GM10847 (cell line): Measurements from ENCODE around the gene NEU4.

Source experiments
- POLR2A ChIP-seq: IDR thresholded peaks from 2 replicates; pipeline ENCODE4 v1.6.1; 2011; ENCODE audit not compliant: insufficient read length; ENCODE audit errors: extremely low read depth

Gene NEU4

DNA sequence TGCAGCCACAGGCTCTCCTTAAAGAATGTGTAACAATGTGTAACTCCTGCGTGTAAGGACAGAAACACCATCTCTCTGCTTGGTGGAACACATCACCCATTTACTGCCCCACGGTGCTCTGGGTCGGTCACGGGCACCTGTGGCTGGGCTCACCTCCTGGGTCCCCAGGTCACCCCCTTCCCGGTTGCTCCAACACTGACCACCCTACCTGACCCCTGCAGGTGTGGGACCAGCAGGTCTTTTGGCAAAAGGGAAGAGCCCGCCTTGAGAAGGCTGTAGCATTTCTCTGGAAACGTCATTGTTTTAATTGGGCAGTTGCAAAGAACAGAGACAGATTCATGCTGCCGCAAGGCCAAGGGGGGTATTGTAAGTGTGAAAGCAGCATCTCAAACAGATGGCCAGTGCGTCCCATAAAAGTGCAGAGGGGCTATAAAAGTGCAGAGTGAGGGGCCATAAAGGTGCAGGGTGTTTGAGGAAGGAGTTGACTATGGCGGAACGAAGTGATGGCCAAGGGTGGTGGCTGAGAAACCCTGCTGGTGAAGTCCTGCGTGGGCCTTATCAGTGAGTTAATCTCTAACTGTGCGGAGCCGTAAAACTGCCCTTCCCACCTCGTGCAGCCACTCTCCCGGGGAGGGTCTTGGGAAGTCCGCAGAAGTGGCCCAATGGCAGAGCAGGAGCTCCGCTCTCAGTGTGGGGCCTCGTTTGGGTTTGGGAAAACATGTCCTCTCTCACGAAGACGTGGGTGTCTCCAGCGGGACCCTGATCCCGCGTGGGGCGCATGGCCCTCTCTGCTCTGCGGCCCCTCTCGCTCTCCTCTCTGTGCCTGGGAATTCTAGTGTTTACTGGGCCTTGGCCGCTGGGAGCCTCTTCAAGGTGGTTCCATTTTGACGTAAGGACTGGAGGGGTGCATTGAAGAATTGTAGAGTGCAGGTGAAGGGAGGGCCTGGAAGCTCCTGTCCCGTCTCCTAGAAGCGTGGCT is 13.7 kb upstream of the NEU4 start:
- TF ChIP-seq POLR2A, result no peak

DNA sequence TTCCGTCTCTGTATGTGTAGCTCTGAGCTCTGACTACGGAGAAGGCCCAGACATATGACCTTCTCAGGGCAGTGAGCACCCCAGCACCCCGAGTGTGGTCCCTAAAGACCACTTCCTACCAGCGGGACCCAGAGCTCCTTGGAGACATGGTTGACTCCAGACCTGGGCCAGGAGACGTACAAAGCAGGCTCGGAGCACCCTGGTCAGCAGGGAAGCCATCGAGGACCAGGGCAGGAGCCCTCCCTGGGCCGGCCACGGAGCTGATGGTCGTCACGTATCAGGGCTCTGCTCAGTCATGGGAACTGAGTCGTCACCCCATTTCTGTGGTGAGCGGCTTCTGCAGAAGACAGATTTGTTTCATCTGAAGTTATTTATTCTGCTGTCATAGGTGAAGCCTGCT is 12.8 kb upstream of the NEU4 start:
- TF ChIP-seq POLR2A, result no peak

DNA sequence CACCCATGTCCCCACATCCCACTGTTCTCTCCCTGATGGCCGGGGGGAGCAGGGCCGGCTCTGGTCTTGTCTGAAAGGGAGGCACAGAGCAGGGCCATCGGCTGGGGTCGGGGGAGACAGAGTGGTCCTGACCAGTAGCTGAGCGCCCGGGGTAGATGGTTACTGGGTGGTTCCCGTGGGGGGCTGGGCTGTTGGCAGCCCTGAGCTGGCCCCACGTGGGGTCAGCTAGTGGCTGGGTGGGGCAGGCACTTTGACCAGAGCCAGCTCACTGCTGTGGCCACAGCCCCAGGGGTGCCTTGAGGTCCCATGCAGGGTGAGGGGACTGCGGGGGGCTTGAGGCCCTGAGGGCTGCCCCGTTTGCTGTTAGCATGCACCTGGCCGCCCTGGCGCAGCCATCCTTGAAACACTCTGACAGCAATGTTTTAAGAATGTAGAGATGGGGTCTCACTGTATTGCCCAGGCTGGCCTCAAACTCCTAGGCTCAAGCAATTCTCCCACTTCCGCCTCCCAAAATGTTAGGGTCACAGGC is 12.3 kb upstream of the NEU4 start:
- no peak for TF ChIP-seq POLR2A

DNA sequence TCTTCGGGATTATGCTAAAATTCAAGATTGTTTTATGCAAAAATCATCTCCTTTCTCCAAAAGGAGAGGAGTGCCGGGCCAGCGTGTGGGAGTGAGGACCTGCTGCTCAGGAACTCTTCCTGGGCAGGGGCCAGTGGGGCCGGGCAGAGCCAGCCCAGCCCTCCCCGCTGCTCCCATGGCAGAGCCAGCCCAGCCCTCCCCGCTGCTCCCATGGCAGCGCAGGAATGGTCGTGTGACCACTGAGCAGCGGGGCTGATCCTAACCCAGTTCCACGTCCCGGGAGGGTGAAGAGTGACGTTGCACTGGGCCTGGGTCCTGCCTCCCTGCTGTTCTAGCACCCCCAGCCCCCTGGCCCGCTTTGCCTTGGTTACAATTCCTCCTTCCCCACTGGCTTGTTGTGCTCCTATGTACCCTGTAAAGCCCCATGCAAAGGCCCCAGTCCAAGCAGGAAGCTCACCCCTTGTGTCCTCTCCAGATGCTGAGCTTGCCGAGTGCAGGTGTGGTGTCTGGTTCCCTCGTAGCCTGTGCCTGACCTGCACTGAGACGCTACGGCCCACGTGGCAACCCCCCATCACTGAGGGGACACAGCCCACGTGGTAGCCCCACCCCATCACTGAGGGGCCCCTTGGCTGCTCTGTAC is 11.4 kb upstream of the NEU4 start:
- TF ChIP-seq POLR2A, result no peak

DNA sequence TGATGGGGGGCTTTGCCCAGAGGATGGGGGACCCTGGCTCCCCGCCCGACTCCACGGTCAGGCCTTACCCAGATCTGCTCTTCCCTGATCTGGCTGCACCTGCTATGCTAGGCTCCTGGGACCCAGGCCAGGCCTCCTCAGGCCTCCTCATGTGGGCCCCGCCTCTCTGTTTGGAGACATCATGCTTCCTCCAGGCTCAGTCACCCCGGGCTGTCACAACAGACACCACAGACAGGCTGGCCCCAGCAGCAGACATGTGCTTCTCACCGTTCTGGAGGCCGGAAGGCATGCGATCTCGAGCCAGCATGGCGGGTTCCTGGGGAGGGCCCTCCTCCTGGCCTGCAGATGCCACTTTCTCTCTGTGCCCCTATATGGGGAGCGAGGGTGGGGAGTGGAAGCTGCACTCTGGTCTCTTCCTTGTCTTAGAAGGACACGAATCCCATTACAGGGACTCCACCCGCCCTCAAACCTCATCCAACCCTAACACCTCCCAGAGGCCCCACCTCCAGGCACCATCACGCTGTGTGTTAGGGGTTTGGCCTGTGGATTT is 10.8 kb upstream of the NEU4 start:
- no peak for TF ChIP-seq POLR2A

DNA sequence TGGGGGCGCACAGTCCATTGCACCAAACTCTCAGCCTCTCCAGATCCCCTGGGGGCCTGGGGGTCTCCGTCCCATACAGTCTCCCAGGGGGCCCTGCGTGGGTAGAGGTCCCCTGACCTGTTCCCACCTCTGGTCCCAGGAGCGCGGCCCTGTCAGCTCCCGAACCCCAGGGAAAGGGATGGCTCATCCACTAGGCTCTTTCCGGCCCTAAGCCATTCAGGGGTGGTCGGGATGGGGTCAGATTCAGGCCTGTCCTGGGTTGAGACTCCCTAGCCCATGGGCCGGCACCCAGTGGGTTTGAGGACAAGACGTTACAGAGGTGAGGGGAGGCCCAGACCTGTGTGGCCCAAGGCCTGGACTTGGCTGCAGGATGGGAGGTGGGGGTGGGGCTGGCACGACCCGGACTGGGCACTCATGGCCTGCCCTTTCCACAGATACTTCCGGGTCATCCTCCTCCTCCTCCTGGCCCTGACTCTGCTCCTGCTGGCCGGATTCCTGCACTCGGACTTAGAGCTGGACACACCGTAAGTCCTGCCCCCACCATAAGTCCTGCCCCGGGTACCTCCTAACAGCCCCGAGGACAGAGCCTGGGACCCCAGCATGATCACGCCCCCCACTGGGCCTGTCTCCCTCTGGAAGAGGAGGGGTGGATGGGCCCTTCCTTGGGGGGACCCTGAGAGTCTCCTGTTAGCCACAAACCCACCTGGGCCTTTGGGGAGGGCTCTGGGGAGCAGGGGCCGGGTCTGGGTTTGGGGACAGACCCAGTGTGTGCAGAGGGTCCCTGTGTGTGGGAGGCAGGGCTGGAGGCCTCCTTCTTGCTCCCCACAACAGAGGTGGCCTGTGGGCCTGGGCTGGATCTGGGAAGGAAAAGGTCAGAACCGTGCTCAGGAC is 10.1 kb upstream of the NEU4 start:
- no peak for TF ChIP-seq POLR2A

DNA sequence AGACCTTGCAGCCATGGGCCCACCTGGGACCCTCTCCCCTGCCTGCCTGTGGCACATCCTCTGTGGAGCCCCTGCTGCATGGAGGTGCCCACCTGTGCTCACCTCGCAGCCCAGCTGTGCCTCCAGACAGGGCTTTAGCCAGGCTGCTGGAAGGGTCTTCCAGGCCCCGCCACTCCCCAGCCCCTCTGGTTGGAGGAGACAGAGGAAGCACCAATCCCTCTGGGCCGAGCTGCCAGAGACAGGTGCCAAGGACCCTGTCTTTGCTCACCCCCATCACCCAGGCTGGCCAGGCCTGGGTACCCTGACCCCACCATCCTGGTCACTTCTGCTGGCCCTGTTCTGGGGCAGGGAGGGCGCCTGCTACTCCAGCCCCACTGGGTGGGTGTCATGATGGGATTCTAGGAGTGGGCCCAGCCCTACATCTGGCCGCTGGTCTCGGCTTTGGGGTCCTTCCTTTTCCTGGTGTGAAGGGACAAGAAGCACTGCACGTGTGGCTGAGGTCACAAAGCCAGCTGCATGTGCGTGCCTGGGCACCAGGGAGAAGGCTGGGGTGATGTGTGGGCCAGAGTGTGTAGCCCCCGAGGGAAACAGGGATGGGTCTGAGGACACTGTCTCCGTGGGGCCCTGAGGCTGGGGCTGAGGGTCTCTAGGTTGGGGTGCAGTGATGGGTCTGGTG is 9.3 kb upstream of the NEU4 start:
- no peak for TF ChIP-seq POLR2A

DNA sequence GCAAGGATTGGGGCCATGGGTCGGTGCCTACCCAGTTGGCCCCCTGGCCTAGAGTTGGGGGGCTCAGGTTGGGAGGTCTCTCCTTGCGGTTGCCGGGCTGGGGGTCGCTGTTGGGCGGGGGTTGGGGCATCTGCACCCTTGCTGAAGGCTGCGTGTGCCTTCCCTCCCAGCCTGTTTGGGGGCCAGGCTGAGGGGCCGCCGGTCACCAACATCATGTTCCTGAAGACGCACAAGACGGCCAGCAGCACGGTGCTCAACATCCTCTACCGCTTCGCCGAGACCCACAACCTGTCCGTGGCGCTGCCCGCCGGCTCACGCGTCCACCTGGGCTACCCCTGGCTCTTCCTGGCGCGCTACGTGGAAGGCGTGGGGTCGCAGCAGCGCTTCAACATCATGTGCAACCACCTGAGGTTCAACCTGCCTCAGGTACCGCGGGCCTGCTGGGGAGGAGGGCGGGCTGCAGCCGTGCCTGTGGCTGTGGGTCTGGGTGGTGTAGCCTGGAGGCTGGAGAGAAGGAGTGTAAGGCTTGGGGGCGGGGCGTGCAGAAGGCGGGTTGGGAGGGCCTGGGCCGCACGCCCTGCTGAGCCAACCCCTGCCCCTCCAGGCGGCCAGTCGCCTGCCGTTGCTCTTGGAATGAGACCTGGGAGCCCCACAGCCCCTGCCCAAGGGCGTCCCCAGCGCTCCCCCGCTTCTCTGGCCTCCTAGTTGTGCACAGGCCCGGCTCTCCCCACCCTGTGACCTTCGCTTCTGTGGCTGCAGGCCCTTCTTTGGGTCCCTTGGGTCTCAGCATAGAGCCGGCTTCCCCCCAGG is 7.2 kb upstream of the NEU4 start:
- TF ChIP-seq POLR2A, result no peak

DNA sequence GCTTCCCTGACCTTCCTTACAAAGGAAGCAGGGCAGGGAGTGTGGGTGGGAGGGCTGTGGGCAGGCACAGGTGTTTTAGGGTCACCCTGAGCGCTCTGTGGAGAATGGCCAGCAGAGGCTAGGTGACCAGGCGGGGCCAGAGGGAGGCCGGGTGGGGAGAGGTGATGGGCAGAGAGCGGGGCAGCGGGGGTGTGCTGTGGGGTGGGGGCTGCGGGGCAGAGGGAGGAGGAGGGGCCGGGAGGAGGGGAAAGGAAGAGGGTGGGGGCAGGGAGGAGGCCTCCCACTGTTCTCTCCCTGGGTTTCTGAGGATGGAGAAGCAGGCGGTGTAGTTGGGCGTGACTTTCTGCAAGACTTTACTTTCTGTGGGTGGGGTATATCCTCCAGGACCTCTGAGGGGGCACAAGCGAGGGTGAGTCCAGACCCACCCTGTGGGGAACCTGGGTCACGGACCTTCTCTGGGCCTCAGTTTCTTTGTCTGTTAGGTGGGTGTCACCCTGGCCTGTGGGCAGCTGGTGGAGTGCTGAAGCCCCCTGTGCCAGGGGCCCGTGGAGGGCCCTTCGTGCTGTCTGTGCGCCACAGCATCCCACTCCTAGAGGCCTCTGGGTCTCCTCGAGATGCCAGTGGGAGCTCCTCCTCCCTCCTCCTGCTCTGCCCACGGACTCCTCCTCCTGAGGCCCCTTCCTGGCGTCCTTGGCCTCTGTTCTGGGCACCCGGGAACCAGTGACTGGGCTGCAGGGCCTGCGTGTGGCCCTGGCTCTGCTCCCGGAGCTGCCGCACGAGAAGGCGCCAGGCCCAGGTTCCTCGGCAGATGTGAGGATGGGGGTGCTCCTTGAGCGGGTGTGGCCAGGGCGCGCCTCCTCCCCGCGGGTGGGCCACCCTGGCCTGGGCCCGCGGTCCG is 6.3 kb upstream of the NEU4 start:
- TF ChIP-seq POLR2A, result no peak

DNA sequence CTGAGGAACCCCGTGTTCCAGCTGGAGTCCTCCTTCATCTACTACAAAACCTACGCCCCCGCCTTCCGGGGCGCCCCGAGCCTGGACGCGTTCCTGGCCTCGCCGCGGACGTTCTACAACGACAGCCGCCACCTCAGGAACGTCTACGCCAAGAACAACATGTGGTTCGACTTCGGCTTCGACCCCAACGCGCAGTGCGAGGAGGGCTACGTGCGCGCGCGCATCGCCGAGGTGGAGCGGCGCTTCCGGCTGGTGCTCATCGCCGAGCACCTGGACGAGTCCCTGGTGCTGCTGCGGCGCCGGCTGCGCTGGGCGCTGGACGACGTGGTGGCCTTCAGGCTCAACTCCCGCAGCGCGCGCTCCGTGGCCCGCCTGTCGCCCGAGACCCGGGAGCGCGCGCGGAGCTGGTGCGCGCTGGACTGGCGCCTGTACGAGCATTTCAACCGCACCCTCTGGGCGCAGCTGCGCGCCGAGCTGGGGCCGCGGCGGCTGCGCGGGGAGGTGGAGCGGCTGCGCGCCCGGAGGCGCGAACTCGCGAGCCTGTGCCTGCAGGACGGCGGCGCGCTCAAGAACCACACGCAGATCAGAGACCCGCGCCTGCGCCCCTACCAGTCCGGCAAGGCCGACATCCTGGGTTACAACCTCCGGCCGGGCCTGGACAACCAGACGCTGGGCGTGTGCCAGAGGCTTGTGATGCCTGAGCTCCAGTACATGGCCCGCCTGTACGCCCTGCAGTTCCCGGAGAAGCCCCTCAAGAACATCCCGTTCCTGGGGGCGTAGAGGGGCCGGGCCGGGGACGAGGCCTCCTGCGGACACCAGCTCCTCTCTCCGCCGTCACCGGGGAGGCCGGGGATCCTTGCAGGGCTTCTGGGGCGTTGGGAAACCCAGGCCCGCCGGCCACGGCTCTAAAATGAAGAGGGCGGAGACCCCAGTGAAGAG is 5.3 kb upstream of the NEU4 start:
- no peak for TF ChIP-seq POLR2A
